IMR-90 (cell line): ENCODE data around the gene GRSF1. TPM values are rescaled to one million over a fixed set of nuclear protein-coding genes. Genes with fewer than 3 reads are reported as not detected.

Source experiments
- ATAC-seq: fragments of 200-7000 bp; cut with Tn5 transposase; 2 replicates; pipeline ENCODE4 v1.9.1; 2020; ENCODE audit warnings: low read depth, mild to moderate bottlenecking, moderate library complexity
- BruUV-seq: library from RNA; stranded (reverse); fragments of 400-500 nt; replicated peaks from 2 replicates; lab custom pipeline; 2021; lab: Mats Ljungman, UMichigan
- CTCF ChIA-PET: fragments of 300-600 bp; formaldehyde crosslinking; extraction: SDS; loops from one replicate; lab custom pipeline; 2021; ENCODE audit warnings: antibody characterized with exemption; lab: Yijun Ruan, JAX
- POLR2A ChIA-PET: fragments of 300-600 bp; sonication (Branson Sonifier 250); formaldehyde crosslinking; loops from one replicate; lab custom pipeline; 2022; ENCODE audit warnings: antibody characterized with exemption; ENCODE audit not compliant: unreplicated experiment; lab: Charles Lee
- DNase-seq: peaks from one replicate; pipeline ENCODE4 v3.0.0; 2013
- H2AFZ ChIP-seq: replicated peaks from 2 replicates; pipeline ENCODE3; 2013; ENCODE audit warnings: low read length, mild to moderate bottlenecking; ENCODE audit not compliant: poor library complexity
- H2AK5ac ChIP-seq: 2 replicates; pipeline ENCODE4 v1.6.1; 2013; ENCODE audit warnings: low read depth, low read length, inconsistent platforms
- H2AK9ac ChIP-seq: replicated peaks from 2 replicates; pipeline ENCODE3; 2013; ENCODE audit warnings: mild to moderate bottlenecking, low read depth, low read length, moderate library complexity; ENCODE audit not compliant: poor library complexity
- H2BK120ac ChIP-seq: 2 replicates; pipeline ENCODE4 v1.6.1; 2013; ENCODE audit warnings: low read depth, low read length, inconsistent platforms
- H2BK15ac ChIP-seq: 3 replicates; pipeline ENCODE4 v1.6.1; 2013; ENCODE audit warnings: low read depth, low read length, inconsistent platforms
- H2BK20ac ChIP-seq: 2 replicates; pipeline ENCODE4 v1.6.1; 2013; ENCODE audit warnings: low read depth, mild to moderate bottlenecking, inconsistent platforms, low read length, moderate library complexity
- H2BK5ac ChIP-seq: 2 replicates; pipeline ENCODE4 v1.6.1; 2013; ENCODE audit warnings: mild to moderate bottlenecking, low read depth, low read length, inconsistent platforms; ENCODE audit not compliant: poor library complexity, severe bottlenecking
- H3K14ac ChIP-seq: replicated peaks from 2 replicates; pipeline ENCODE4 v1.6.1; 2013; ENCODE audit warnings: low read depth, low read length, inconsistent platforms
- H3K18ac ChIP-seq: 2 replicates; pipeline ENCODE4 v1.6.1; 2013; ENCODE audit warnings: low read depth, low read length, control low read depth
- H3K23ac ChIP-seq: 2 replicates; pipeline ENCODE4 v1.6.1; 2013; ENCODE audit warnings: low read depth, low read length, inconsistent platforms
- H3K27ac ChIP-seq: 2 replicates; pipeline ENCODE4 v1.5.1; 2013; ENCODE audit warnings: mild to moderate bottlenecking, control low read depth, low read length; ENCODE audit not compliant: insufficient read depth
- H3K27me3 ChIP-seq: 2 replicates; pipeline ENCODE4 v1.6.1; 2013; ENCODE audit warnings: low read length; ENCODE audit not compliant: control insufficient read depth, insufficient read depth
- H3K36me3 ChIP-seq: 2 replicates; pipeline ENCODE4 v1.6.1; 2013; ENCODE audit warnings: low read length, mixed read lengths; ENCODE audit not compliant: control insufficient read depth, insufficient read depth
- H3K4ac ChIP-seq: 2 replicates; pipeline ENCODE4 v1.6.1; 2013; ENCODE audit warnings: low read depth, low read length, inconsistent platforms
- H3K4me1 ChIP-seq: 2 replicates; pipeline ENCODE4 v1.6.1; 2013; ENCODE audit warnings: low read length, mixed read lengths; ENCODE audit not compliant: control insufficient read depth, insufficient read depth
- H3K4me2 ChIP-seq: 2 replicates; pipeline ENCODE4 v1.6.1; 2013; ENCODE audit warnings: low read depth, mild to moderate bottlenecking, control low read depth, low read length, moderate library complexity
- H3K4me3 ChIP-seq: 2 replicates; pipeline ENCODE4 v1.5.1; 2013; ENCODE audit warnings: low read depth, mild to moderate bottlenecking, control low read depth, low read length, moderate library complexity; ENCODE audit not compliant: insufficient read depth
- H3K56ac ChIP-seq: 2 replicates; pipeline ENCODE4 v1.6.1; 2013; ENCODE audit warnings: low read length, inconsistent platforms; ENCODE audit not compliant: insufficient read depth; ENCODE audit errors: extremely low read depth
- H3K79me1 ChIP-seq, 2 experiments: 2 replicates each; pipeline ENCODE4 v1.6.1; 2013; ENCODE audit warnings: low read length in 2 of 2, inconsistent platforms in 1 of 2, low read depth in 1 of 2
- H3K9ac ChIP-seq: 2 replicates; pipeline ENCODE4 v1.6.1; 2013; ENCODE audit warnings: low read depth, low read length, control low read depth
- H3K9me1 ChIP-seq: 2 replicates; pipeline ENCODE4 v1.6.1; 2013; ENCODE audit warnings: low read length, inconsistent platforms; ENCODE audit not compliant: insufficient read depth
- H3K9me3 ChIP-seq: 2 replicates; pipeline ENCODE4 v1.6.1; 2013; ENCODE audit warnings: low read length; ENCODE audit not compliant: control insufficient read depth, insufficient read depth
- H4K20me1 ChIP-seq: 2 replicates; pipeline ENCODE4 v1.6.1; 2013; ENCODE audit warnings: low read length, inconsistent platforms; ENCODE audit not compliant: insufficient read depth
- H4K5ac ChIP-seq: 2 replicates; pipeline ENCODE4 v1.6.1; 2013; ENCODE audit warnings: mild to moderate bottlenecking, low read depth, low read length, control low read depth
- H4K8ac ChIP-seq, 2 experiments: 2 replicates each; pipeline ENCODE4 v1.6.1; 2013; ENCODE audit warnings: low read depth in 2 of 2, low read length in 2 of 2, control low read depth in 1 of 2, inconsistent platforms in 1 of 2
- H4K91ac ChIP-seq: 2 replicates; pipeline ENCODE4 v1.6.1; 2013; ENCODE audit warnings: low read depth, low read length, inconsistent platforms; ENCODE audit not compliant: insufficient read depth
- BHLHE40 ChIP-seq: fragments of 150-350 bp; IDR thresholded peaks from 2 replicates; pipeline ENCODE4 v1.6.1; 2016; ENCODE audit warnings: mild to moderate bottlenecking, low read depth, low read length
- CEBPB ChIP-seq: IDR thresholded peaks from 2 replicates; pipeline ENCODE4 v1.6.1; 2012; ENCODE audit warnings: low read depth, low read length, improper control_type of control experiment
- CHD1 ChIP-seq: IDR thresholded peaks from 2 replicates; pipeline ENCODE4 v1.6.1; 2012; ENCODE audit warnings: low read depth, low read length, improper control_type of control experiment
- FOS ChIP-seq: fragments of 150-350 bp; IDR thresholded peaks from 2 replicates; pipeline ENCODE4 v1.6.1; 2016; ENCODE audit warnings: low read depth, low read length
- MAFK ChIP-seq: IDR thresholded peaks from 2 replicates; pipeline ENCODE4 v1.6.1; 2012; ENCODE audit warnings: low read depth, low read length, improper control_type of control experiment
- MAZ ChIP-seq: IDR thresholded peaks from 2 replicates; pipeline ENCODE4 v1.6.1; 2012; ENCODE audit warnings: low read depth, mild to moderate bottlenecking, low read length, improper control_type of control experiment, moderate library complexity, borderline replicate concordance
- MXI1 ChIP-seq: IDR thresholded peaks from 2 replicates; pipeline ENCODE4 v1.6.1; 2012; ENCODE audit warnings: low read depth, mild to moderate bottlenecking, low read length, moderate library complexity, borderline replicate concordance
- NFE2L2 ChIP-seq: fragments of 150-350 bp; IDR thresholded peaks from 2 replicates; pipeline ENCODE4 v1.6.1; 2016; ENCODE audit warnings: low read depth, mild to moderate bottlenecking, low read length
- POLR2A ChIP-seq: IDR thresholded peaks from 2 replicates; pipeline ENCODE4 v1.6.1; 2012; ENCODE audit warnings: mild to moderate bottlenecking, low read depth, low read length
- RAD21 ChIP-seq: IDR thresholded peaks from 2 replicates; pipeline ENCODE4 v1.6.1; 2012; ENCODE audit warnings: low read length, improper control_type of control experiment
- RCOR1 ChIP-seq: IDR thresholded peaks from 2 replicates; pipeline ENCODE4 v1.6.1; 2012; ENCODE audit warnings: mild to moderate bottlenecking, low read length, improper control_type of control experiment; ENCODE audit not compliant: insufficient replicate concordance
- WGBS, 2 experiments: methylation state at CpG; one replicate each; pipeline versions ENCODE4 v1.1.5 to v1.1.7; 2013; ENCODE audit warnings: missing lambda C conversion rate in 2 of 2; ENCODE audit not compliant: insufficient read length in 1 of 2; ENCODE audit errors: extremely low coverage in 2 of 2; 5-methylcytosine and 5-hydroxymethylcytosine counted together
- dilution Hi-C: fragments of 300-500 bp; cut with HindIII; formaldehyde crosslinking; loops from one replicate; pipeline ENCODE4 v1.14.3; 2018; ENCODE audit warnings: low sequenced_read_pairs; ENCODE audit not compliant: unreplicated experiment
- in situ Hi-C: fragments of 300-500 bp; cut with MboI; formaldehyde crosslinking; loops from 3 replicates; pipeline ENCODE4 v1.14.3; 2019; ENCODE audit warnings: low sequenced_read_pairs, inconsistent platforms, mixed read lengths
- intact Hi-C: fragments of 100-400 bp; cut with micrococcal nuclease; formaldehyde crosslinking; loops from 2 replicates; pipeline ENCODE4 v1.10.0; 2022
- polyA plus RNA-seq, 3 experiments: library from polyadenylated mRNA; depleted of rRNA; stranded (reverse); fragments of >200 nt; gene quantifications; 2 replicates each; pipeline ENCODE4 v1.2.3, GENCODE V29; 2012; ENCODE audit warnings: low replicate concordance in 1 of 3
- total RNA-seq: library from RNA; depleted of rRNA; stranded (reverse); fragments of >200 nt; gene quantifications from 2 replicates; pipeline ENCODE4 v1.2.3, GENCODE V29; 2012
- TF ChIP-seq, protein P1 (sequence below): fragments of 150-350 bp; IDR thresholded peaks from 2 replicates; pipeline ENCODE4 v1.6.1; 2016; ENCODE audit warnings: low read depth, mild to moderate bottlenecking, low read length, moderate library complexity, borderline replicate concordance

Gene GRSF1
- total and polyA plus RNA-seq, 2 of the 4 experiments (the other 2 are of a cell fraction) = 67.7 to 71.5 TPM

DNA sequence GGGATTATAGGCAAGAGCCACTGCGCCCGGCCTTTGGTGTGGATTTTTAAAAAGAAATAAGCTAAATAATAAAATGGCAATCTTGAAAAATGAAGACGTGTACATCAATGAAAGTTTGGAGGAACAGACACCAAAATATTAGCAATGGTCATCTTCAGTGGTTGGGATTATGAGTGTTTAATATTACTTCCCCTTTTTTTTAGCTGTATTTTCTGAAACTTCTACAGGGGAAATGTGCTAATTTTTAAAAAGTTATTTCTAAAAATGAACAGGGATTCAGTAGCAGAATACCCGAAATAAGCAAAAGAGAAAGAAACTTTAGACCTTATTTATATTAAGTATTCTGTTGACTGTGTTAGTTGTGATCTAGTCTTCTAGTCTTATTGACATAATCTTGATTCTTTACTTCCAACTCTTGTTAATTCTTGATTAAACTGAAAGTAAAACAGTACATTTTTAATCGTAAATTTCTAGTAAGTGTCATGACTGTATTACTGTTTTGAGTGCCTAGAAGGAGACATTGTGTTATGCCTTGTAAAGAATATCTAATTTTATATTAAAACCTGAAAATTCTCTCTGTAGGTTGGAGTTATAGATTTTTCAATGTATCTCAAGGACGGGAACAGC lies 66.6 kb downstream of the GRSF1 start:
- POLR2A ChIA-PET = no interaction called here
- Histone ChIP-seq H3K23ac (no peak overlapping the region), H2BK15ac (no peak overlapping the region), H3K27me3 (no peaks in the 10 kb centered on the region), H4K5ac (no peak overlapping the region), H3K4me1 (no peaks in the 10 kb centered on the region; the same call in 1 of the 2 replicates), H2BK20ac (no peak overlapping the region), H3K14ac (no peak overlapping the region), H4K8ac (no peak overlapping the region), H3K4me2 (no peak overlapping the region), H4K20me1 (no peaks in the 10 kb centered on the region), H3K9me1 (no peaks in the 10 kb centered on the region; the same call in 1 of the 2 replicates), H3K27ac (no peak overlapping the region), H2AFZ (no peak overlapping the region), H3K36me3 (peaks cover 36% of the 10 kb centered on the region), H3K4me3 (no peak overlapping the region), H3K79me1 (peaks cover 0 to 6% of the 10 kb centered on the region in 2 experiments; a peak in 1 of 4 replicates), H4K91ac (no peak overlapping the region), H2BK5ac (no peak overlapping the region), H3K18ac (no peak overlapping the region), H2BK120ac (no peak overlapping the region), H3K9ac (no peak overlapping the region), H3K9me3 (no peaks in the 10 kb centered on the region), H2AK5ac (no peak overlapping the region), H3K4ac (no peak overlapping the region), H2AK9ac (no peak overlapping the region), H3K56ac (no peak overlapping the region)
- in situ Hi-C loops (no loop called here), dilution Hi-C loops (no loop called here), intact Hi-C loops (loop anchor here (10.0 kb wide), 1 partner anchor 168 kb away; no protein-coding TSS in a partner anchor)
- CTCF ChIA-PET = no interaction called here
- no peak for DNase-seq
- WGBS, 2 experiments = no CpG with 5 or more reads among the region's 6 CpGs
- no peak for ATAC-seq
- TF ChIP-seq CEBPB (no peak), CHD1 (no peak), MAFK (no peak), MAZ (no peak), NFE2L2 (no peak), RCOR1 (no peak), RAD21 (no peak), BHLHE40 (no peak), MXI1 (no peak), FOS (no peak), POLR2A (no peak)
- TF ChIP-seq, protein P1, sequence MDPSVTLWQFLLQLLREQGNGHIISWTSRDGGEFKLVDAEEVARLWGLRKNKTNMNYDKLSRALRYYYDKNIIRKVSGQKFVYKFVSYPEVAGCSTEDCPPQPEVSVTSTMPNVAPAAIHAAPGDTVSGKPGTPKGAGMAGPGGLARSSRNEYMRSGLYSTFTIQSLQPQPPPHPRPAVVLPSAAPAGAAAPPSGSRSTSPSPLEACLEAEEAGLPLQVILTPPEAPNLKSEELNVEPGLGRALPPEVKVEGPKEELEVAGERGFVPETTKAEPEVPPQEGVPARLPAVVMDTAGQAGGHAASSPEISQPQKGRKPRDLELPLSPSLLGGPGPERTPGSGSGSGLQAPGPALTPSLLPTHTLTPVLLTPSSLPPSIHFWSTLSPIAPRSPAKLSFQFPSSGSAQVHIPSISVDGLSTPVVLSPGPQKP = no peak
- no TSS peak for BruUV-seq
